GM19324 (cell line): ENCODE results near the gene TCEANC2.

Source experiments
- ATAC-seq: cut with Tn5 transposase; IDR thresholded peaks from one replicate; pipeline ENCODE4 v1.9.1; 2021; ENCODE audit warnings: mild to moderate bottlenecking, moderate library complexity; ENCODE audit not compliant: unreplicated experiment, low FRiP score

TCEANC2 gene

DNA sequence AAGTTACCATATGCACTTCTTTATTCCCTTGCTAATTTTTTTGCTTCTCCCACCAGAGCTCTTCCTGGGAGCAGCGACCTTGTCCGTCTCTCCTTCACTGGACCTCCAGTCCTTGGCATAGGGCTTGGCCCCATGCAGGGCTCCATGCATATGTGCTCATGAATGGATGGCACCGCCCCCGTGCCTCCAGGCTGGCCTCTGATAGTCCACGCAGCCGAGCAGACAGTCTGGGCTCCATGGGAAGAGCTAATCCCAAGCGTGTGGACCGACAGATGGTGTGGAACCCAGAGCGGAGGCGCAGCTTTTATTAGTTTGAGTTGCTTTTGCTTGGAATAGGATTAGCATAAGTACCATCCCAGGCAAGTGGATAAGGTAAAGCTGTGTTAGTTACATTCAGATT is 57.6 kb downstream of the TCEANC2 start:
- ATAC-seq = no peak

DNA sequence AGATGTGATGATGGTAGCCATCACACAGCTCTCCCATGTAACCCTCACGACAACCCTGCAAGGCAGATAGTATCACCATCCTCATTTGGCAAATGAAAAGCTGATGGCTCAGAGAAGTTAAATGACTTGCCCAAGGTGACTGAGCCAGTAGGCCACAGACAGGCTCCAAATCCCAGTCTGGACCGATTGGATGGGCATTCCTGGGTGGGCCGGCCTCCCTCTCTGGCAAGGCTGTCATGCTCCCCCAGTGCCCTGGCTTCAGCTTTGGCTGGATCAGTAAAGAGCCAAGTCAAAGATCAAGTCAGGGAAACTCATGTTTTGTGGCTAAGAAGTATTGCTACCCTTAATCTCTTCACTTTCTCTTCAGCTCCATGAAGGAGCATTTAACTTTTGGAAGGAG is 58.2 kb downstream of the TCEANC2 start:
- ATAC-seq = no peak

GRCh38 chr1:54112027-54112426 is 58.6 kb downstream of the TCEANC2 start:
- ATAC-seq = no peak

- ATAC-seq = no peak
These were observed 59.4 kb downstream of the TCEANC2 start for GRCh38 chr1:54112705-54113368.

- ATAC-seq = no peak
These were observed 60.6 kb downstream of the TCEANC2 start for GRCh38 chr1:54114001-54114400.

GRCh38 chr1:54114955-54115354 is 61.5 kb downstream of the TCEANC2 start:
- no peak for ATAC-seq

- no peak for ATAC-seq
These were observed 62.1 kb downstream of the TCEANC2 start for GRCh38 chr1:54115520-54115919.

GRCh38 chr1:54117815-54118563 is 64.6 kb downstream of the TCEANC2 start:
- no peak for ATAC-seq

DNA sequence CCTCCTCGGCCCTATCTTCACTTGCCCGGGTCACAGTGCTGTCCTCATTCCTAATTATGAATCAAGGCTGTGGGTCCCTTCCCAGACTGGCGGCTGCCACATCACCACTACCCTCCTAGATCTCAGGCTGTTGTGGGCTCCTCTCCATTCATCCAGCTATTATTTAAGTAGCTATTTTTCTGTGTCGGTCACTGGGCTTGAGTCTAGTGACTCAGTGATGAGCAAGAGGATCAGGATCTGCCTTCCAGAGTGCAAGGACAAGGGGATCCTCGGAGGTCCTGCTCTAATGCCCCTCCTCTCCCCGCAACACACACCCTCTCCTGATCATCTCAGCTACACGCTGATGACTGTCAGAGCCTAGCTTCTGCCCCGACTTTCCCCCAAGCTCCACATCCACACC is 65.3 kb downstream of the TCEANC2 start:
- no peak for ATAC-seq

DNA sequence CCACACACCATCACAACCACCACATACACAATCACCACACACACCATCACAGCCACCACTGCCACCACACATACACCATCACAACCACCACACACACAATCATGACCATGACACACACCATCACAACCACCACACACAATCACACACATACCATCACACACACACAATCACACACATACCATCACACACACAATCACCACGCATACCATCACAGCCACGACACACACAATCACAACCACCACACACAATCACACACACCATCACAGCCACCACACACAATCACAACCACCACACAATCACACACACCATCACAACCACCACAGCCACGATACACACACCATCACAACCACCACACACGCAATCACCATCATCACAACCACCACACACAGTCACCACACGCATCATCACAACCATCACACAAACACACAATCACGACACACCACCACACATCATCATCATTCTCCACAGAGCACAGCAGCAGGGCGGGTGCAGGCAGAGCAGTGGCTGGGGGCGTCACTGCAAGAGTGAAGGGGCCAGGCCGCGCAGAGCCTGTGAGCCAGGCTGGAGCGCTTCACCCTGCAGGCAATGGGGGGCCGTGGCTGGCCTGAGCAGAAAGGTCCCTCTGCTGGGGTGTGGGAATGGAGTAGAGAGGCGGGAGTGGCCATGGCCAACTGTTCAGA is 66.8 kb downstream of the TCEANC2 start:
- no peak for ATAC-seq

DNA sequence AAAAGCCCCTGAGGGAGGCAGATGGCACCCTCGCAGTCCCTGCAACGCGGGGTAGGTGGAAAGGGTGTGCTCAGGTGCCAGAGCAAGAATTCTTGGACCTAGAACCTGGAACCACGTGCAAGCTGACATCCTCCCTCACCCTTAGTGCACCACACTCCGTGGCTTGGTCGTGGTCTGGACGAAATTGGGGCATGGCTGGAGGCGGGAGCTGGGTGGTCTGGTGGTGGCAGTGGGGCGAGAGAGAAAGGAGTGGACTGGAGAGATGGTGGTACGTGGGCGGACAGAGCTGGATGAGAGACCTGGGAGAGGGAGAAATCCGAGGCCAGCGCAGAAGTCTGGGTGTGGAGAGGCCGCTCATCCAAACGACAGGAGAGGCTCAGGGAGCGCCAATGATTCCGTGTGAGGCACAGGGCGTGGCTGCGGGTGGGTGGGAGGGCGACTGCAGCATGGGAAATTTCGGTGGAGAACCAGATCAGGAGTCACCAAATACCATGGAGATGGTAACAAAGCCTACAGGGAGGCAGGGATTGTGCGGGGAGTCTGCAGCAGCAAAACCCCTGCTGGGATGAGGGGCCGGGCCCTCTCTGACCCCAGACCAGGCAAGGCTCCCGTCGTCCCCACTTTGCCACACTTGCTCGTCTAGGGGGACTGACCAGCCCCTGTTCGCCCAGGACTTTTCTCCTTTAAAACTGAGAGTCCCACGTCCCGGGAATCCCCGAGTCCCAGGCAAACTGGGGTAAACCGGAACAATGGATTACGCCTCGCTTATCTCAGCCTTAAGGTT is 67.5 kb downstream of the TCEANC2 start:
- ATAC-seq = no peak

DNA sequence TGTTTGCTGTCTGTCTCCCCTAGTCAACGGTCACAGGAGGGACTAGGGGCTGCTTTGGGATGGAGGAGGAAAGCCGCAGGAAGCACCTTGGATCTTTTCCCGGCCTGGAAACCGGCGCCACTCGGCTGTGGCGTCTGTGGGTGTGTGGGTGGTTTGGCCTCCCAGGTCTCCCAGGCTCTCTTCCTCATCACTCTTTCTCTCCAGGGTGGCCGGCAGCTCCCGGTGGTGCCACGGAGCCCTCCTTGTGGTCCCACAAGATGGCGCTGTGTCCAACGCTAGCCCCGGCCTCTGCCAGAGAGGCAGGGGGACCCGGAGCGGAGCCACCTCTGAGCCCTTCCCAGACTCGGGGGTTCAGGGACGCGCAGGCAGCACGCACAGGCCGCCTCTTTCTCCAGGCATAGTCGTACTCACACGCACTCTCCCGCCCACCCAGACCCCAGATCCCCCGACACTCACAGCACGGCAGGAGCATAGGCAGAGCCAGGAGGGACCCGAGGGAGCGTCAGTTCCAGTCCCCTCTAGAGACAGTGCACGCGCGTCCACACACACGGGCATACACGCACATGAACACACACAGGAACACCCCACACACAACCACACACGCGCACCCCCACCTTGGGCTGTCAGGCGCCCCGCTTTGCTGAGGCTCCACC is 68.2 kb downstream of the TCEANC2 start:
- no peak for ATAC-seq

- no peak for ATAC-seq
These were observed 68.8 kb downstream of the TCEANC2 start for GRCh38 chr1:54122135-54122751.

DNA sequence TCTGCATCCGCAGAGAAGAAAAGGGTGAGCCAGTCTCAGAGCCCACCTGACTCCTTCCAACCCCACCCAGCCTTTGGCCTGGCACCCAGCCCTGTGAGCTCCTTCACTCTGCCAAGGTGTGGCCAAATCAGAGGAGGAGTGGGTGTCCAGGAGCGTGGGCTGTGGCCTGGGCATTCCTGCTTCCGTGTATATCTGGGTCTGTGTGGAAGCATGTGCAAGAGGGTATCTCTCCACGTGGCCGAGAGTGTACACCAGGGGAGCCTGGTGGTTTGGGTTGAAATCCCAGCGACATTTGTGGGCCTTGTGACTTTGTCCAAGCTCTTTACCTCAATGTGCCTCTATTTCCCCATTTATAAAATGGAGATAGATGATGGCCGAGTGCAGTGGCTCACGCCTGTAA is 69.6 kb downstream of the TCEANC2 start:
- no peak for ATAC-seq

- ATAC-seq = no peak
These were observed 71.1 kb downstream of the TCEANC2 start for GRCh38 chr1:54124472-54124871.

DNA sequence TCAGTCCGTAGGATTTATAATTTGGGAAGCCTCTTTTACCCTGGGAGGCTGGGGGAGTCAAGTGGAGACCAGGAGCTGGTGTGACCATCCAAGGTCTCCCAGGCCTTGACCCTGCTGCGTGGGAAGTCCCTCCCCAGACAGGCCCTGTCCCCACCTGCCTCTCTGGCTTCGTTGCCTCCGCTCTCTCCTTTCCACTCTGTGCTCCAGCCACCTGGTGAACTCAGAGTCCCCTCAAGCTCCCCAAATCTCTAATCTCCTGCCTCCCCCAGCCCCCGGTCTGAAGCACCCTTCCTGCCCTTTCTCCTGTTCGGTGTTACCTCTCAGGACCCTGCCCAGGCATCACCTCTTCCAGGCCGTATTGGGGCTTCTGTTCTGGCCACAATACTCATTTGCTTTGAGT is 71.5 kb downstream of the TCEANC2 start:
- ATAC-seq = no peak

DNA sequence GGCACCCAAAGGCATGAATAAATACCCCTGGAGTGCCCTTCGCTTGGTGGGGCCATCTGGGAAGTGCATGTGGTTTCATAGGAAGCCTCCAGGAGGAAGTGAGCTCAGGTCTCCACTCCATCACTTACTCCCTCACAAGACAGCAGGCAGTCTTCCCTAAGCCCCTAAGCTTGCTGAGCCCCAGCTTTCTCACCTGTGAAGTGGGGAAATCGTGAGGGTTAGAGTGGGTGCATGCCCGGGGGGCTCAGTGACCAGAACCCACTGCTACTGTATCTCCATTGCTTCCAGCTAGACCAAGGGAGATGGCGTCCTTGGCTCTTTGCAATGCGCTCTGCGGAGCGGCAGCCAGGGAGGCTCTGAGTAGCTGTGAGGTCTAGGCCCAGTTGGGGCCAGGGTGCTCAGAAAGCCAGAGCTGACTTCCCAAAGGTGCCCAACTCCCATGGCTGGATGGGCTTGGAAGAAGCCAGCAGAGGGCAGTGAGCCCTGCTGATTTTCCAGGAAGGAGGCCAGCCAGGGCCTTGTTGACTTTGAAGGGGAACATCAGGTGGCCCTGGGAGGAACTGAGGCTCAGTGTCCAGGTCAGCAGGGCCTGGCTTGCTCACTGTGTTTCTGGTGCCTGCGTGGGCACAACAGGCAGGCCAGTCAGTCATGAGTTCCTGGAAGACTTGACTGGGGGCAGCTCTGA is 72.1 kb downstream of the TCEANC2 start:
- no peak for ATAC-seq

- ATAC-seq = no peak
These were observed 72.9 kb downstream of the TCEANC2 start for GRCh38 chr1:54126271-54126815.
